ENCODE results near the gene ASPHD2.
A peak's percentile ranks its signal among the peaks of the same experiment; 100 is the strongest.

The ASPHD2 gene

GRCh38 chr22:26435327-26436093 is 6.5 kb downstream of the ASPHD2 start:
- CTCF ChIA-PET = interaction anchor here (0.6 to 1.5 kb wide), 5 partner anchors 10 to 78 kb away, joined by 3 to 5 read pairs (median 4); no protein-coding TSS in a partner anchor
- TF ChIP-seq ZFHX2 (tag by site-specific recombination; conservative IDR thresholded peaks at IDR 0.05) (0 out of 2 replicates have a peak, but pooled peaks have one; percentile 23), ZNF266 (tag by site-specific recombination; IDR thresholded peaks at IDR 0.05; ENCODE audit: low read depth) (no peak), ZSCAN18 (tag by site-specific recombination; IDR thresholded peaks at IDR 0.05) (no peak), ZNF211 (tag by site-specific recombination; IDR thresholded peaks at IDR 0.05; ENCODE audit: low read depth) (no peak), ZNF404 (tag by site-specific recombination; IDR thresholded peaks at IDR 0.05) (no peak), ZNF24 (tag by site-specific recombination; IDR thresholded peaks at IDR 0.05) (no peak)
- H3K9me3 ChIP-seq (ENCODE audit: control insufficient read depth, insufficient read depth, low read depth, low read length) = no peaks in the 10 kb centered on the region

GRCh38 chr22:26436903-26437515 is 7.9 kb downstream of the ASPHD2 start:
- TF ChIP-seq ZFP69B (tag by site-specific recombination; IDR thresholded peaks at IDR 0.05) = no peak
- no peak for TF ChIP-seq ZNF830 (tag by site-specific recombination; IDR thresholded peaks at IDR 0.05; ENCODE audit: low read depth)
- no peak for TF ChIP-seq ZNF202 (tag by site-specific recombination; IDR thresholded peaks at IDR 0.05; ENCODE audit: borderline replicate concordance)
- TF ChIP-seq TRIM28 (IDR thresholded peaks at IDR 0.05; ENCODE audit: borderline replicate concordance, low read length) = no peak
- TF ChIP-seq ZNF521 (tag by site-specific recombination; IDR thresholded peaks at IDR 0.05) = no peak
- no peak for TF ChIP-seq ZNF157 (tag by site-specific recombination; IDR thresholded peaks at IDR 0.05)
- no peak for TF ChIP-seq PRDM2 (tag by site-specific recombination; IDR thresholded peaks at IDR 0.05; ENCODE audit: borderline replicate concordance)
- TF ChIP-seq BCL11B (tag by site-specific recombination; IDR thresholded peaks at IDR 0.05; ENCODE audit: low read depth) = no peak
- no peak for TF ChIP-seq GLIS1 (tag by site-specific recombination; IDR thresholded peaks at IDR 0.05)
- TF ChIP-seq YY2 (tag by site-specific recombination; IDR thresholded peaks at IDR 0.05) = no peak
- no peak for TF ChIP-seq ZNF473 (tag by site-specific recombination; IDR thresholded peaks at IDR 0.05)
- TF ChIP-seq ZNF530 (tag by site-specific recombination; IDR thresholded peaks at IDR 0.05; ENCODE audit: low read depth) = no peak
- no peak for TF ChIP-seq KLF7 (tag by site-specific recombination; IDR thresholded peaks at IDR 0.05; ENCODE audit: borderline replicate concordance)
- TF ChIP-seq ZNF664 (tag by site-specific recombination; IDR thresholded peaks at IDR 0.05) = no peak
- no peak for TF ChIP-seq ZNF785 (tag by site-specific recombination; IDR thresholded peaks at IDR 0.05)
- TF ChIP-seq GLIS2 (tag by site-specific recombination; IDR thresholded peaks at IDR 0.05) = no peak
- Histone ChIP-seq H3K36me3 (ENCODE audit: control insufficient read depth in 2 of 2, insufficient read depth in 1 of 2, low read length in 2 of 2) (peaks cover 0 to 25% of the 10 kb centered on the region in 2 experiments; a peak in 1 of 3 replicates), H3K4me3 (ENCODE audit: low read depth, low read length) (no peak overlapping the region), H3K4me1 (ENCODE audit: control insufficient read depth, insufficient read depth, low read length) (no peaks in the 10 kb centered on the region), H3K9me3 (ENCODE audit: control insufficient read depth, insufficient read depth, low read depth, low read length) (no peaks in the 10 kb centered on the region), H3K27ac (ENCODE audit: extremely low read depth, low read depth, low read length) (no peak overlapping the region)
- ChIA-PET POLR2A (interaction anchor here (0.6 kb wide), 1 partner anchor 20 kb away, joined by 3 read pairs; no protein-coding TSS in a partner anchor), CTCF (interaction anchor here (1.9 to 2.1 kb wide), 2 partner anchors 24 to 25 kb away, joined by 5 to 8 read pairs; no protein-coding TSS in a partner anchor)

More at GRCh38 chr22:26435327-26436093, 6.5 kb downstream of the ASPHD2 start:
- Histone ChIP-seq H3K4me3 (ENCODE audit: low read depth, low read length) (no peak overlapping the region), H3K36me3 (ENCODE audit: control insufficient read depth in 2 of 2, insufficient read depth in 1 of 2, low read length in 2 of 2) (peaks cover 0 to 25% of the 10 kb centered on the region in 2 experiments; a peak in 1 of 3 replicates), H3K4me1 (ENCODE audit: control insufficient read depth, insufficient read depth, low read length) (no peaks in the 10 kb centered on the region), H3K27ac (ENCODE audit: extremely low read depth, low read depth, low read length) (no peak overlapping the region)
- POLR2A ChIA-PET = no interaction called here

Measured in HEK293 (cell line).